SK-N-MC (cell line): Measurements from ENCODE around the gene CCDC34.

Source experiments
- EZH2 ChIP-seq: fragments of 200-600 bp; sonication (generic); IDR thresholded peaks from one replicate; pipeline ENCODE4 v1.6.1; 2017; ENCODE audit warnings: antibody characterized with exemption
- POLR2AphosphoS5 ChIP-seq: IDR thresholded peaks from 2 replicates; pipeline ENCODE4 v1.6.1; 2012; ENCODE audit warnings: mild to moderate bottlenecking, low read depth, low read length, borderline replicate concordance

- TF ChIP-seq EZH2 (no peak), POLR2AphosphoS5 (no peak)
Measured at GRCh38 chr11:27394781-27395228, 31.8 kb upstream of the CCDC34 start.
